GM06990 (cell line): ENCODE results near the gene PCDHA5.

ENCODE experiments used
- DNase-seq: peaks from one replicate; pipeline ENCODE4 v3.0.0-alpha.2; 2011; ENCODE audit not compliant: insufficient read length; ENCODE audit errors: extremely low read depth
- H3K27me3 ChIP-seq: replicated peaks from 2 replicates; pipeline ENCODE4 v1.6.0; 2011; ENCODE audit warnings: low read length; ENCODE audit not compliant: control insufficient read depth, insufficient read depth
- H3K36me3 ChIP-seq: 2 replicates; pipeline ENCODE4 v1.5.1; 2011; ENCODE audit warnings: low read length; ENCODE audit not compliant: control insufficient read depth, insufficient read depth
- H3K4me3 ChIP-seq: replicated peaks from 2 replicates; pipeline ENCODE4 v1.5.1; 2011; ENCODE audit warnings: low read depth, mild to moderate bottlenecking, control low read depth, low read length
- TF ChIP-seq, protein P1 (sequence below): IDR thresholded peaks from 2 replicates; pipeline ENCODE4 v1.5.1; 2011; ENCODE audit warnings: low read length, control low read depth, mild to moderate bottlenecking, inconsistent platforms; ENCODE audit not compliant: insufficient read depth, poor library complexity, severe bottlenecking

PCDHA5 gene

DNA sequence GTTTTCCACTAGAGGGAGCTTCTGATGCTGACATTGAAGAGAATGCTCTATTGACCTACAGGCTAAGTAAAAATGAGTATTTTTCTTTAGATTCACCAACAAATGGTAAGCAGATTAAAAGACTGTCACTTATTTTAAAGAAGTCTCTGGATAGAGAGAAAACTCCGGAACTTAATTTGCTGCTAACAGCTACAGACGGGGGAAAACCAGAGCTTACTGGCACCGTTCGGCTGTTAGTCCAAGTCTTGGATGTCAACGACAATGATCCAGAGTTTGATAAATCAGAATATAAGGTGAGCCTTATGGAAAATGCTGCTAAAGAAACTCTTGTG is 48.1 kb downstream of the PCDHA5 start:
- no peaks in the 10 kb centered on the region for H3K36me3 ChIP-seq
- H3K4me3 ChIP-seq = no peak overlapping the region
- no peak for DNase-seq

DNA sequence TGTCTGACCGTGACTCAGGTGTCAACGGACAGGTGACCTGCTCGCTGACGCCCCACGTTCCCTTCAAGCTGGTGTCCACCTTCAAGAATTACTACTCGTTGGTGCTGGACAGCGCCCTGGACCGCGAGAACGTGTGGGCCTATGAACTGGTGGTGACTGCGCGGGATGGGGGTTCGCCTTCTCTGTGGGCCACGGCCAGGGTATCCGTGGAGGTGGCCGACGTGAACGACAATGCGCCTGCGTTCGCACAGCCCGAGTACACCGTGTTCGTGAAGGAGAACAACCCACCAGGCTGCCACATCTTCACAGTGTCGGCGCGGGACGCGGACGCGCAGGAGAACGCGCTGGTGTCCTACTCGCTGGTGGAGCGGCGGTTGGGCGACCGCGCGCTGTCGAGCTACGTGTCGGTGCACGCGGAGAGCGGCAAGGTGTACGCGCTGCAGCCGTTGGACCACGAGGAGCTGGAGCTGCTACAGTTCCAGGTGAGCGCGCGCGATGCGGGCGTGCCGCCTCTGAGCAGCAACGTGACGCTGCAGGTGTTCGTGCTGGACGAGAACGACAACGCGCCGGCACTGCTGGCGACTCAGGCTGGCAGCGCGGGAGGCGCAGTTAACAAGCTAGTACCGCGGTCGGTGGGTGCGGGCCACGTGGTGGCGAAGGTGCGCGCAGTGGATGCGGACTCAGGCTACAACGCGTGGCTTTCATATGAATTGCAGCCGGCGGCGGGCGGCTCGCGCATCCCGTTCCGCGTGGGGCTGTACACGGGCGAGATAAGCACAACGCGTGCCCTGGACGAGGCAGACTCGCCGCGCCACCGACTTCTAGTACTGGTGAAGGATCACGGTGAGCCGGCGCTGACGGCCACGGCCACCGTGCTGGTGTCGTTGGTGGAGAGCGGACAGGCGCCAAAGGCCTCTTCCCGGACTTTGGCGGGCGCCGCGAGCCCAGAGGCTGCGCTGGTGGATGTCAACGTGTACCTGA is 49.1 kb downstream of the PCDHA5 start:
- DNase-seq = no peak
- H3K27me3 ChIP-seq = no peaks in the 10 kb centered on the region
- H3K36me3 ChIP-seq = no peaks in the 10 kb centered on the region
- TF ChIP-seq, protein P1, sequence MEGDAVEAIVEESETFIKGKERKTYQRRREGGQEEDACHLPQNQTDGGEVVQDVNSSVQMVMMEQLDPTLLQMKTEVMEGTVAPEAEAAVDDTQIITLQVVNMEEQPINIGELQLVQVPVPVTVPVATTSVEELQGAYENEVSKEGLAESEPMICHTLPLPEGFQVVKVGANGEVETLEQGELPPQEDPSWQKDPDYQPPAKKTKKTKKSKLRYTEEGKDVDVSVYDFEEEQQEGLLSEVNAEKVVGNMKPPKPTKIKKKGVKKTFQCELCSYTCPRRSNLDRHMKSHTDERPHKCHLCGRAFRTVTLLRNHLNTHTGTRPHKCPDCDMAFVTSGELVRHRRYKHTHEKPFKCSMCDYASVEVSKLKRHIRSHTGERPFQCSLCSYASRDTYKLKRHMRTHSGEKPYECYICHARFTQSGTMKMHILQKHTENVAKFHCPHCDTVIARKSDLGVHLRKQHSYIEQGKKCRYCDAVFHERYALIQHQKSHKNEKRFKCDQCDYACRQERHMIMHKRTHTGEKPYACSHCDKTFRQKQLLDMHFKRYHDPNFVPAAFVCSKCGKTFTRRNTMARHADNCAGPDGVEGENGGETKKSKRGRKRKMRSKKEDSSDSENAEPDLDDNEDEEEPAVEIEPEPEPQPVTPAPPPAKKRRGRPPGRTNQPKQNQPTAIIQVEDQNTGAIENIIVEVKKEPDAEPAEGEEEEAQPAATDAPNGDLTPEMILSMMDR = no peak
- H3K4me3 ChIP-seq = no peak overlapping the region

More for the DNA sequence above, 48.1 kb downstream of the PCDHA5 start:
- TF ChIP-seq, protein P1 = no peak
- no peaks in the 10 kb centered on the region for H3K27me3 ChIP-seq
